OCI-LY1 (cell line): Measurements from ENCODE around the gene FGF7.

Source experiments
- H2AFZ ChIP-seq: fragments of 200-600 bp; sonication (generic), shearing (Covaris generic); 2 replicates; pipeline ENCODE4 v1.6.0; 2014; ENCODE audit warnings: antibody characterized with exemption, mild to moderate bottlenecking, low read length
- H3F3A ChIP-seq: fragments of 200-600 bp; sonication (generic), shearing (Covaris generic); 2 replicates; pipeline ENCODE4 v1.6.0; 2014; ENCODE audit warnings: mild to moderate bottlenecking, antibody characterized with exemption, low read length, moderate library complexity; ENCODE audit not compliant: insufficient read depth
- H3K27ac ChIP-seq: fragments of 200-600 bp; sonication (generic); 2 replicates; pipeline ENCODE4 v1.5.1; 2014; ENCODE audit warnings: low read length, mixed run types, mild to moderate bottlenecking, low read depth; ENCODE audit not compliant: poor library complexity, severe bottlenecking
- H3K27me3 ChIP-seq: fragments of 200-600 bp; sonication (generic); 2 replicates; pipeline ENCODE4 v1.6.0; 2014; ENCODE audit warnings: antibody characterized with exemption, mild to moderate bottlenecking, low read length, moderate library complexity; ENCODE audit not compliant: insufficient read depth
- H3K36me3 ChIP-seq: fragments of 200-600 bp; sonication (generic); 2 replicates; pipeline ENCODE4 v1.6.1; 2014; ENCODE audit warnings: mild to moderate bottlenecking, antibody characterized with exemption, low read length, moderate library complexity, mixed read lengths; ENCODE audit not compliant: insufficient read depth
- H3K4me1 ChIP-seq: fragments of 200-600 bp; sonication (generic); 2 replicates; pipeline ENCODE4 v1.5.1; 2014; ENCODE audit warnings: mild to moderate bottlenecking, low read length, moderate library complexity; ENCODE audit not compliant: insufficient read depth, severe bottlenecking
- H3K4me2 ChIP-seq: fragments of 200-600 bp; sonication (generic), shearing (Covaris generic); 2 replicates; pipeline ENCODE4 v1.6.1; 2014; ENCODE audit warnings: low read length
- H3K4me3 ChIP-seq: fragments of 200-600 bp; sonication (generic); 2 replicates; pipeline ENCODE4 v1.5.1; 2014; ENCODE audit warnings: low read length, low read depth, mild to moderate bottlenecking, mixed read lengths; ENCODE audit not compliant: poor library complexity, severe bottlenecking
- H3K79me2 ChIP-seq: fragments of 200-600 bp; shearing (Covaris generic); 2 replicates; pipeline ENCODE4 v1.6.1; 2016; ENCODE audit warnings: mixed run types, low read length, mixed read lengths; ENCODE audit not compliant: insufficient read depth
- H3K9ac ChIP-seq: fragments of 200-600 bp; sonication (generic), shearing (Covaris generic); 2 replicates; pipeline ENCODE4 v1.6.1; 2014; ENCODE audit warnings: mild to moderate bottlenecking, low read length, mixed read lengths
- H3K9me2 ChIP-seq: fragments of 200-600 bp; sonication (generic), shearing (Covaris generic); 2 replicates; pipeline ENCODE4 v1.6.1; 2014; ENCODE audit warnings: low read depth, mild to moderate bottlenecking, low read length, mixed read lengths
- H3K9me3 ChIP-seq: fragments of 200-600 bp; shearing (Covaris generic); 2 replicates; pipeline ENCODE4 v1.6.1; 2014; ENCODE audit warnings: low read length, mixed read lengths
- H4K20me1 ChIP-seq: fragments of 200-600 bp; sonication (generic), shearing (Covaris generic); 2 replicates; pipeline ENCODE4 v1.6.0; 2016; ENCODE audit warnings: mild to moderate bottlenecking, low read length; ENCODE audit not compliant: insufficient read depth
- CTCF ChIP-seq: fragments of 200-600 bp; sonication (generic), shearing (Covaris generic); IDR thresholded peaks from 2 replicates; pipeline ENCODE4 v1.5.1; 2017; ENCODE audit warnings: mild to moderate bottlenecking, antibody characterized with exemption, low read length, moderate library complexity, mixed read lengths
- EZH2 ChIP-seq: fragments of 200-600 bp; sonication (generic), shearing (Covaris generic); IDR thresholded peaks from 2 replicates; pipeline ENCODE4 v1.8.0; 2017; ENCODE audit warnings: borderline replicate concordance, mixed run types, mild to moderate bottlenecking, antibody characterized with exemption, low read length, moderate library complexity, mixed read lengths

FGF7 gene

GRCh38 chr15:49421991-49422390 is 1.1 kb upstream of the FGF7 start:
- H3K4me3 ChIP-seq, result no peak overlapping the region
- no peak overlapping the region for H3K27ac ChIP-seq
- no peak overlapping the region; the same call in 1 of the 2 replicates for H2AFZ ChIP-seq
- H3K4me1 ChIP-seq, result no peaks in the 10 kb centered on the region
- H3K9me2 ChIP-seq, result no peaks in the 10 kb centered on the region
- TF ChIP-seq EZH2 (no peak), CTCF (peak; percentile 87)
- no peaks in the 10 kb centered on the region for H3K9me3 ChIP-seq
- H3K36me3 ChIP-seq, result no peaks in the 10 kb centered on the region; the same call in 1 of the 2 replicates
- no peak overlapping the region for H3K9ac ChIP-seq
- no peaks in the 10 kb centered on the region for H4K20me1 ChIP-seq
- no peaks in the 10 kb centered on the region for H3K27me3 ChIP-seq
- H3K4me2 ChIP-seq, result no peak overlapping the region
- H3F3A ChIP-seq, result no peaks in the 10 kb centered on the region
- no peaks in the 10 kb centered on the region for H3K79me2 ChIP-seq

- H3K27me3 ChIP-seq, result no peaks in the 10 kb centered on the region
- H3K4me1 ChIP-seq, result no peaks in the 10 kb centered on the region
- no peaks in the 10 kb centered on the region for H3K36me3 ChIP-seq
- H3K9ac ChIP-seq, result no peak overlapping the region
- TF ChIP-seq CTCF (no peak), EZH2 (no peak)
- no peaks in the 10 kb centered on the region for H3K79me2 ChIP-seq
- no peaks in the 10 kb centered on the region for H3F3A ChIP-seq
- H3K9me3 ChIP-seq, result no peaks in the 10 kb centered on the region
- no peak overlapping the region for H2AFZ ChIP-seq
- H3K9me2 ChIP-seq, result no peaks in the 10 kb centered on the region
- no peak overlapping the region for H3K27ac ChIP-seq
- H4K20me1 ChIP-seq, result no peaks in the 10 kb centered on the region
- no peak overlapping the region for H3K4me3 ChIP-seq
- no peak overlapping the region for H3K4me2 ChIP-seq
Measured at GRCh38 chr15:49423901-49424550, 984 bp downstream of the FGF7 start.

GRCh38 chr15:49424954-49425353 is 1.9 kb downstream of the FGF7 start:
- no peak overlapping the region for H3K4me3 ChIP-seq
- no peaks in the 10 kb centered on the region for H3K9me3 ChIP-seq
- H3F3A ChIP-seq, result no peaks in the 10 kb centered on the region
- no peak overlapping the region for H2AFZ ChIP-seq
- H3K9ac ChIP-seq, result no peak overlapping the region
- H3K9me2 ChIP-seq, result no peaks in the 10 kb centered on the region
- no peak overlapping the region for H3K4me2 ChIP-seq
- no peaks in the 10 kb centered on the region for H3K79me2 ChIP-seq
- no peak overlapping the region for H3K27ac ChIP-seq
- H4K20me1 ChIP-seq, result no peaks in the 10 kb centered on the region
- no peaks in the 10 kb centered on the region for H3K4me1 ChIP-seq
- H3K27me3 ChIP-seq, result no peaks in the 10 kb centered on the region
- TF ChIP-seq CTCF (no peak), EZH2 (no peak)
- no peaks in the 10 kb centered on the region for H3K36me3 ChIP-seq
